Erythroblast (primary cell): ENCODE measurements around the gene ALDH1L2.

Experiments used
- GATA1 ChIP-seq: IDR thresholded peaks from 2 replicates; pipeline ENCODE4 v1.6.1; 2011; ENCODE audit warnings: low read depth, mild to moderate bottlenecking, control low read depth, low read length, moderate library complexity
- POLR2A ChIP-seq: IDR thresholded peaks from 2 replicates; pipeline ENCODE4 v1.6.1; 2011; ENCODE audit warnings: mild to moderate bottlenecking, low read length

DNA sequence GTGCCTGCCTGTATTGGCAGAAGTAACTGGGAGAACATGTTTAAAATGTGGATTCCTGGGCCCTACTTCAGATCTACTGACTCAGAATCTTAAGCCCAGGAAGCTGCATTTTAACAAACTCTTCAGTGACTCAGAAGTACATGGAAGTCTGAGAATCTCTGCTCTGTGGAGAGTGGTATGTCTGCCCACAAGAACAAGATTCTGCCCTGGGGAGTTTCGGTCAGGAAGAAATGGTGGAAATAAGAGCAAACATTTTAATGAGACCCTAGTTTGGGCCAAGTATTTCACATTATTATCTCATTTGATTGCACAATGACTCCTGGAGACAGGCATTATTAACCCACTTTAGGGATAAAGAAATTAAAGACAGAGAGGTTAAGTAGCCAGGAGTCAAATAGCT, 8.2 kb downstream of the ALDH1L2 start:
- TF ChIP-seq GATA1 = no peak
- TF ChIP-seq POLR2A = no peak
